Measurements from ENCODE around the gene SLC9A7. TPM values are rescaled to one million over a fixed set of nuclear protein-coding genes. Genes with fewer than 3 reads are reported as not detected.

The SLC9A7 gene
- total RNA-seq, 1 experiment from 2014 or later: 5.9 TPM

GRCh38 chrX:46704767-46705386, 54.0 kb downstream of the SLC9A7 start:
- no peak for DNase-seq (ENCODE audit: low spot score)

GRCh38 chrX:46703980-46704379, 54.9 kb downstream of the SLC9A7 start:
- no peak for DNase-seq (ENCODE audit: low spot score)

- DNase-seq (ENCODE audit: low spot score): no peak
These were observed 60.2 kb downstream of the SLC9A7 start for GRCh38 chrX:46698691-46699090.

GRCh38 chrX:46695491-46695890, 63.4 kb downstream of the SLC9A7 start:
- DNase-seq (ENCODE audit: low spot score): no peak

- no peak for DNase-seq (ENCODE audit: low spot score)
These were observed 64.4 kb downstream of the SLC9A7 start for GRCh38 chrX:46694549-46694948.

GRCh38 chrX:46693149-46693548, 65.8 kb downstream of the SLC9A7 start:
- no peak for DNase-seq (ENCODE audit: low spot score)

DNA sequence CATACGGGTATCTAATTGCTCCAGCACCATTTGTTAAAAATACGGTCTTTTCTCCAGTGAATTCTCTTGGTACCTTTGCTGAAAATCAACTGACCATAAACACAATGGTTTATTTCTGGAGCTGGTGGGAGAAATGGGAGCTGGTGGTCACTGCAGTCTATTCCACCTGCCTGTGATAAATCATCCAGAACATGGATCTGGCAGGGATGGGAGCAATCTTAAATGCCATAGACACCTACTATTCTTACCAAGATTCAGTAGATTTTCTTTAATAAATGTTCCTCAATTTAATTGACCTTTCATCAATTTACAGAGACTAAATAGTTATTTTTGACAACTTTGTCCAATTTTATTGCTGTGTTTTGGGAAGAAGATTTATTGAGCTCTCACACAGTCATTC, 68.1 kb downstream of the SLC9A7 start:
- no peak for DNase-seq (ENCODE audit: low spot score)

GRCh38 chrX:46687619-46688018, 71.3 kb downstream of the SLC9A7 start:
- DNase-seq (ENCODE audit: low spot score): no peak

- peak; percentile 24 for DNase-seq (ENCODE audit: low spot score)
These were observed 72.8 kb downstream of the SLC9A7 start for GRCh38 chrX:46686003-46686645.

GRCh38 chrX:46683048-46683447, 75.9 kb downstream of the SLC9A7 start:
- DNase-seq (ENCODE audit: low spot score): no peak

GRCh38 chrX:46681849-46682248, 77.1 kb downstream of the SLC9A7 start:
- DNase-seq (ENCODE audit: low spot score): no peak

DNA sequence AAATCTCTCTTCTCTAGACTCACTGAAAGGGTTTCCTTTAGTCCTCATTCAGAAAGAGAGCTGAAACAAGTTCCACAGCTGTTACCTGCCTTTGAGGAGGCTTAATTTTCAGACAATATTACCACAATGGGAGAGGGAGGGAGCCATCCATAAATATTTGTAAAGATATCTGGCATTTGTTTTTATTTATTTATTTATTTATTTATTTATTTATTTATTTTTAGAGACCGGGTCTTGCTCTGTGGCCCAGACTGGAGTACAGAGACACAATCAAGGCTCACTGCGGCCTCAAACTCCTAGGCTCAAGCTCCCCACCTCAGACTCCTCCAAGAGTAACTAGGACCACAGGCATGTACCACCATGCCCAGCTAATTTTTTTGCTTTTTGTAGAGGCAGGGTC, 80.7 kb downstream of the SLC9A7 start:
- no peak for DNase-seq (ENCODE audit: low spot score)

GRCh38 chrX:46676399-46677356, 82.2 kb downstream of the SLC9A7 start:
- no peak for DNase-seq (ENCODE audit: low spot score)

- DNase-seq (ENCODE audit: low spot score): no peak
These were observed 85.1 kb downstream of the SLC9A7 start for GRCh38 chrX:46673620-46674359.

DNA sequence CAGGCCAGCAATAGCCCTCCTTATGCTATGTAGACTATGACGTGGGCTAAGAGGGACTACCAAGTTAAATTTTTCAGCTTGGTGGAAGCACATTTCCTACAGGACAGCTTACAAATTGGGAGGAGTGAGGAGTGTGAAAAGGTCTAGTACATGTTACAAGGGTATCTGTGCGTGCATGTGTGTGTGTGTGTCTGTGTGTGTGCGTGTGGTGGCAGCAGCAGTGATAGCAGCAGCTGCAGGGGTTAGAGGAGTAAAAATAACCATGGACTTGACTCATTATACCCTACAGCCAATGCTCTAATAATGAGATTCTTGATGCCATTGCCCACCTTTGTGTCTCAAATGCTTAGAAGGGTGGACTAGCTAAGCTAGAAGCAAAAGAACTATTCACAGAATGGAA, 88.6 kb downstream of the SLC9A7 start:
- no peak for DNase-seq (ENCODE audit: low spot score)

- no peak for DNase-seq (ENCODE audit: low spot score)
These were observed 92.1 kb downstream of the SLC9A7 start for GRCh38 chrX:46666831-46667230.

GRCh38 chrX:46665232-46666152, 93.4 kb downstream of the SLC9A7 start:
- DNase-seq (ENCODE audit: low spot score): no peak

DNA sequence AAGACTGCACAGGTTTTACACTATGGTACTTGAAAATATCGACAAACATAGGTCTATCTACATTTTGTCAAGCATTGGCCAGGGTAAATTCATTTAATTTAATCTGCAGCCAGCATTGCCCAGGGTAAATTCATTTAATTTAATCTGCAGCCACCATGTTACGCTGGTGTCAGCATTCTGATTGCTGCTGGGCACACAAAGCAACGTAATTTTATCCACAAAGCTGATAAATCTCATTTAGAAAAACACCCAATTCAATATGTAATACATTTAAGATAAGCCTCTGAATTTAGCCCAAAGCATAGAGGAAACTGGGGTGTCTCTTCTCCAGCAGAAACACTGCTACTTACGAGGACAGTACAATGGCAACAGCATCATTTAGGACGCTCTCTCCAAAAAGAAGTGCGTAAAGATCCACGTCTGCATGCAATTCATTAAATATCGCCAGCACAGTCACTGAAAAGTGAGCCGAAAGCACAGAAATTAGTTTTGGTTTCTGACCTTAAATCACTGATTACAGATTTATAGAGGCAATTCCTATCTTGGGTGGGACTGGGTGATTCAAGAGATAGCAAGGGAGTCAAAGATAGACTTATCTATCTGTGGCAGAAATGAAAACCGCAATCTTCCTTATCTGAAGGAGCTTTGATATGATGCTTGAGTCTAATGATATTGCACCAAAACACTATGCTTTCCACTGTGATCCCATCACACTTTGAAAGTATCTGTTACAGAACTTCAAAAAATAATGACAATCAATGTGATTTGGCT, 96.5 kb downstream of the SLC9A7 start:
- no peak for DNase-seq (ENCODE audit: low spot score)

- no peak for DNase-seq (ENCODE audit: low spot score)
These were observed 105.4 kb downstream of the SLC9A7 start for GRCh38 chrX:46653482-46653881.
